OCI-LY3 (cell line): ENCODE results near the gene ANKRD6.

Experiments used
- H2AFZ ChIP-seq: fragments of 200-600, 300-600 bp; shearing (Covaris generic); 2 replicates; pipeline ENCODE4 v1.6.0; 2014; ENCODE audit warnings: antibody characterized with exemption, low read depth, low read length
- H3K27ac ChIP-seq: fragments of 200-600, 300-600 bp; sonication (generic); 2 replicates; pipeline ENCODE4 v1.5.1; 2014; ENCODE audit warnings: mild to moderate bottlenecking, low read length, moderate library complexity, mixed read lengths
- H3K27me3 ChIP-seq: fragments of 200-600, 300-600 bp; sonication (generic); 2 replicates; pipeline ENCODE4 v1.6.1; 2014; ENCODE audit warnings: low read depth, low read length, mixed read lengths
- H3K36me3 ChIP-seq: fragments of 200-600, 300-600 bp; sonication (generic); replicated peaks from 2 replicates; pipeline ENCODE3; 2014; ENCODE audit warnings: low read depth, low read length, mixed read lengths
- H3K4me1 ChIP-seq: fragments of 300-600, 200-600 bp; sonication (generic); 2 replicates; pipeline ENCODE4 v1.6.1; 2014; ENCODE audit warnings: low read length, mixed read lengths
- H3K4me2 ChIP-seq: fragments of 200-600, 300-600 bp; sonication (generic); 2 replicates; pipeline ENCODE4 v1.6.1; 2014; ENCODE audit warnings: low read length, mixed read lengths
- H3K4me3 ChIP-seq: fragments of 300-600, 200-600 bp; sonication (generic); 2 replicates; pipeline ENCODE4 v1.5.1; 2014; ENCODE audit warnings: antibody characterized with exemption, mild to moderate bottlenecking, low read length, moderate library complexity
- H3K79me2 ChIP-seq: fragments of 300-600, 200-600 bp; shearing (Covaris generic); 2 replicates; pipeline ENCODE4 v1.6.1; 2014; ENCODE audit warnings: mild to moderate bottlenecking, low read length, mixed read lengths
- H3K9ac ChIP-seq: fragments of 300-600, 200-600 bp; shearing (Covaris generic); 2 replicates; pipeline ENCODE4 v1.6.0; 2014; ENCODE audit warnings: mild to moderate bottlenecking, low read length, moderate library complexity
- H3K9me3 ChIP-seq: fragments of 200-600, 300-600 bp; shearing (Covaris generic); 2 replicates; pipeline ENCODE4 v1.6.1; 2014; ENCODE audit warnings: low read length, mixed read lengths; ENCODE audit not compliant: insufficient read depth
- H4K20me1 ChIP-seq: fragments of 200-600, 300-600 bp; sonication (generic); 2 replicates; pipeline ENCODE4 v1.6.1; 2016; ENCODE audit warnings: low read length, mixed read lengths; ENCODE audit not compliant: insufficient read depth
- CTCF ChIP-seq: fragments of 200-600, 300-600 bp; sonication (generic); IDR thresholded peaks from 2 replicates; pipeline ENCODE4 v1.5.1; 2014; ENCODE audit warnings: antibody characterized with exemption, low read length, low read depth
- EZH2phosphoT487 ChIP-seq: fragments of 200-600 bp; shearing (Covaris generic); IDR thresholded peaks from 2 replicates; pipeline ENCODE4 v1.6.1; 2018; ENCODE audit warnings: antibody characterized with exemption, mixed run types, low read depth

The ANKRD6 gene

GRCh38 chr6:89467437-89467836, 34.5 kb downstream of the ANKRD6 start:
- H3K4me3 ChIP-seq, result no peak overlapping the region
- no peaks in the 10 kb centered on the region for H3K27me3 ChIP-seq
- H4K20me1 ChIP-seq, result no peaks in the 10 kb centered on the region
- no peaks in the 10 kb centered on the region for H3K9me3 ChIP-seq
- H3K79me2 ChIP-seq, result no peaks in the 10 kb centered on the region
- TF ChIP-seq EZH2phosphoT487 (no peak), CTCF (no peak)
- no peak overlapping the region for H2AFZ ChIP-seq
- no peak overlapping the region for H3K27ac ChIP-seq
- no peaks in the 10 kb centered on the region for H3K36me3 ChIP-seq
- no peak overlapping the region for H3K4me2 ChIP-seq
- no peaks in the 10 kb centered on the region for H3K4me1 ChIP-seq
- no peak overlapping the region for H3K9ac ChIP-seq

GRCh38 chr6:89468998-89469397, 36.0 kb downstream of the ANKRD6 start:
- Histone ChIP-seq H3K4me1 (no peaks in the 10 kb centered on the region), H3K27me3 (no peaks in the 10 kb centered on the region), H3K27ac (no peak overlapping the region), H3K9me3 (no peaks in the 10 kb centered on the region), H3K4me3 (no peak overlapping the region), H2AFZ (no peak overlapping the region), H3K79me2 (no peaks in the 10 kb centered on the region), H3K4me2 (no peak overlapping the region), H3K9ac (no peak overlapping the region), H4K20me1 (no peaks in the 10 kb centered on the region), H3K36me3 (no peaks in the 10 kb centered on the region)
- TF ChIP-seq EZH2phosphoT487 (no peak), CTCF (no peak)

- Histone ChIP-seq H3K27me3 (no peaks in the 10 kb centered on the region), H3K36me3 (no peaks in the 10 kb centered on the region), H3K9me3 (no peaks in the 10 kb centered on the region), H3K4me2 (no peak overlapping the region), H3K4me3 (no peak overlapping the region), H3K27ac (no peak overlapping the region), H3K79me2 (no peaks in the 10 kb centered on the region), H2AFZ (no peak overlapping the region), H3K4me1 (peaks cover 12% of the 10 kb centered on the region; the same call in 1 of the 2 replicates), H3K9ac (no peak overlapping the region), H4K20me1 (no peaks in the 10 kb centered on the region)
- TF ChIP-seq EZH2phosphoT487 (no peak), CTCF (no peak)
Measured at GRCh38 chr6:89471287-89471867, 38.4 kb downstream of the ANKRD6 start.

- H3K4me2 ChIP-seq, result peak overlapping the region; percentile 33
- H4K20me1 ChIP-seq, result no peaks in the 10 kb centered on the region
- H2AFZ ChIP-seq, result 0 out of 2 replicates have a peak overlapping the region, but pooled peaks have one; percentile 54
- H3K79me2 ChIP-seq, result no peaks in the 10 kb centered on the region
- H3K4me3 ChIP-seq, result peak overlapping the region; percentile 54
- H3K9ac ChIP-seq, result no peak overlapping the region
- H3K27ac ChIP-seq, result no peak overlapping the region
- no peaks in the 10 kb centered on the region for H3K36me3 ChIP-seq
- no peaks in the 10 kb centered on the region for H3K9me3 ChIP-seq
- peaks cover 12% of the 10 kb centered on the region; the same call in 1 of the 2 replicates for H3K4me1 ChIP-seq
- no peaks in the 10 kb centered on the region for H3K27me3 ChIP-seq
- TF ChIP-seq CTCF, result no peak
- no peak for TF ChIP-seq EZH2phosphoT487
Measured at GRCh38 chr6:89475101-89475500, 42.1 kb downstream of the ANKRD6 start.
